PC-3 (cell line): Measurements from ENCODE around the gene PRR30. TPM values are rescaled to one million over a fixed set of nuclear protein-coding genes. Genes with fewer than 3 reads are reported as not detected.
A peak's percentile ranks its signal among the peaks of the same experiment; 100 is the strongest.

Experiments used
- ATAC-seq: fragments of 200-7000 bp; cut with Tn5 transposase; 2 replicates; pipeline ENCODE4 v1.9.1; 2020; ENCODE audit warnings: mild to moderate bottlenecking, moderate library complexity
- BruUV-seq: library from RNA; stranded (reverse); fragments of 400-500 nt; replicated peaks from 2 replicates; lab custom pipeline; 2021; lab: Mats Ljungman, UMichigan
- CTCF ChIA-PET: fragments of 300-600 bp; sonication (Branson Sonifier 250); formaldehyde crosslinking; loops from one replicate; lab custom pipeline; 2022; ENCODE audit warnings: antibody characterized with exemption; lab: Charles Lee
- POLR2A ChIA-PET: fragments of 300-600 bp; sonication (Branson Sonifier 250); formaldehyde crosslinking; loops from one replicate; lab custom pipeline; 2022; ENCODE audit warnings: antibody characterized with exemption; ENCODE audit not compliant: unreplicated experiment; lab: Charles Lee
- DNase-seq: peaks from one replicate; pipeline ENCODE4 v3.0.0-alpha.2; 2015
- H2AFZ ChIP-seq: fragments of 300-600 bp; sonication (generic); 2 replicates; pipeline ENCODE4 v1.6.0; 2016; ENCODE audit warnings: antibody characterized with exemption, low read length
- H3F3A ChIP-seq: fragments of 300-600 bp; sonication (generic); one replicate; pipeline ENCODE4 v1.6.0; 2017; ENCODE audit warnings: antibody characterized with exemption, low read length, control low read depth, mild to moderate bottlenecking; ENCODE audit not compliant: unreplicated experiment
- H3K27ac ChIP-seq: fragments of 300-600 bp; sonication (generic); 2 replicates; pipeline ENCODE4 v1.5.1; 2016; ENCODE audit warnings: mild to moderate bottlenecking, low read length
- H3K27me3 ChIP-seq: fragments of 300-600 bp; sonication (generic); 2 replicates; pipeline ENCODE4 v1.6.1; 2016; ENCODE audit warnings: low read length, mixed read lengths
- H3K36me3 ChIP-seq: fragments of 300-600 bp; sonication (generic); 2 replicates; pipeline ENCODE4 v1.6.1; 2016; ENCODE audit warnings: low read depth, mixed run types, low read length, mixed read lengths
- H3K4me1 ChIP-seq: fragments of 300-600 bp; sonication (generic); 2 replicates; pipeline ENCODE4 v1.5.1; 2016; ENCODE audit warnings: low read length; ENCODE audit not compliant: insufficient read depth
- H3K4me2 ChIP-seq: fragments of 300-600 bp; sonication (generic); 2 replicates; pipeline ENCODE4 v1.6.0; 2016; ENCODE audit warnings: low read length
- H3K4me3 ChIP-seq: fragments of 300-600 bp; sonication (generic); 2 replicates; pipeline ENCODE4 v1.5.1; 2016; ENCODE audit warnings: mild to moderate bottlenecking, low read length, mixed read lengths
- H3K79me2 ChIP-seq: fragments of 300-600 bp; sonication (generic); 2 replicates; pipeline ENCODE4 v1.6.1; 2017; ENCODE audit warnings: low read length, mixed read lengths
- H3K9ac ChIP-seq: fragments of 300-600 bp; sonication (generic); 2 replicates; pipeline ENCODE4 v1.6.0; 2016; ENCODE audit warnings: mild to moderate bottlenecking, low read length
- H3K9me2 ChIP-seq: fragments of 300-600 bp; sonication (generic); replicated peaks from 2 replicates; pipeline ENCODE4 v1.6.1; 2016; ENCODE audit warnings: mixed run types, low read length, mixed read lengths
- H3K9me3 ChIP-seq: fragments of 300-600 bp; sonication (generic); 2 replicates; pipeline ENCODE4 v1.6.1; 2016; ENCODE audit warnings: low read length, mixed read lengths
- H4K20me1 ChIP-seq: fragments of 300-600 bp; sonication (generic); 2 replicates; pipeline ENCODE4 v1.6.1; 2016; ENCODE audit warnings: low read length, mixed read lengths
- EZH2 ChIP-seq: fragments of 300-600 bp; sonication (generic); IDR thresholded peaks from one replicate; pipeline ENCODE4 v1.6.1; 2017; ENCODE audit warnings: antibody characterized with exemption, mild to moderate bottlenecking, low read length; ENCODE audit not compliant: unreplicated experiment
- intact Hi-C: fragments of 100-400 bp; cut with micrococcal nuclease; formaldehyde crosslinking; loops from 2 replicates; pipeline ENCODE4 v1.9.0; 2023
- total RNA-seq: library from RNA; depleted of rRNA; stranded (reverse); fragments of >200 nt; gene quantifications from 2 replicates; pipeline ENCODE4 v1.2.3, GENCODE V29; 2014; rRNA removed
- TF ChIP-seq, protein P1 (sequence below): fragments of 300-600 bp; sonication (generic); conservative IDR thresholded peaks from 2 replicates; pipeline ENCODE4 v1.5.1; 2017; ENCODE audit warnings: antibody characterized with exemption, low read depth, mild to moderate bottlenecking, low read length

PRR30 gene
- total RNA-seq, 1 experiment from 2014 or later, result not detected

DNA sequence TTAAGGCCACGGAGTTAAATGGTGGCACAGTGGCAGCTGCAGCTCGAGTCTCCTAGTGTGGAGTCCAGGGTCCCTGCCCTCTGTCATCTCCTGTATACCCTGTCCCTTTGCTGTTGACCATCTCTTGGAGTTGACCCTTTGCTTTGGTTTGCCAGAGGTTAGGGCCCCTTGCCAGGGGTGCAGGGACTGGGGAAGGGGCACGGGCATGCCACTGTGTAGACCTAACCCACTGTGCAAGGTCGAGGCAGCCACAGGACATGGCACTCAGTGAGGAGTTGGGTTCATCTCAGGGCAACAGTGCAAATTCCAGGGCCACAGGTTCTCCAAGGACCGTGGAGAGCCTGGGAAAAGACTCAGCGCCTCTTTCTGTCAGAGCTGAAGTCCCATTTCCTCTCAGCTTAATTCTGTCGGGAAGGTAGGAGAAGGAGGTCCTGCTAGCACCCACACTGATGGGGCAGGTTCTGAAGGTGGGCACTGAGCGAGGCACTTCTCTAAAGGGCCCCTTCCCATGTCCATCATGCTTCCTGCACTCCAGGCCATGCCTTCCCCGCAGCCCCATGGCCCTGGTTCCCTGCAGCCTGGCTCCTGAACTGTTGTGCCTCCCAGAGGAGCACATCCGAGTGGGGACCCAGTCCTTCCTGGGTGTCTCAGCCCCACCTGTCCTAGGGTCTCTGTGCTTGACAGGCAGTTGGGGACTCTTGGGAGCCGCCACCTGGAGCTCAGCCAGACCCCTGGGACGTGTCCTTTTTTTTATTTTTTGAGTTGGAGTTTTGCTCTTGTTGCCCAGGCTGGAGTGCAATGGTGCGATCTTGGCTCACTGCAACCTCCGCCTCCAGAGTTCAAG, 49.9 kb downstream of the PRR30 start:
- Histone ChIP-seq H2AFZ (no peak overlapping the region), H3K27me3 (no peaks in the 10 kb centered on the region), H3K79me2 (no peaks in the 10 kb centered on the region), H3K4me2 (no peak overlapping the region), H3K36me3 (no peaks in the 10 kb centered on the region), H3K27ac (no peak overlapping the region), H3K9me2 (no peaks in the 10 kb centered on the region), H3K9me3 (no peaks in the 10 kb centered on the region), H3K4me3 (no peak overlapping the region), H3K4me1 (peaks cover 14% of the 10 kb centered on the region; the same call in 1 of the 2 replicates), H3F3A (no peaks in the 10 kb centered on the region), H3K9ac (no peak overlapping the region), H4K20me1 (no peaks in the 10 kb centered on the region)
- no peak for ATAC-seq
- DNase-seq, result no peak
- BruUV-seq, result no TSS peak
- TF ChIP-seq, protein P1, sequence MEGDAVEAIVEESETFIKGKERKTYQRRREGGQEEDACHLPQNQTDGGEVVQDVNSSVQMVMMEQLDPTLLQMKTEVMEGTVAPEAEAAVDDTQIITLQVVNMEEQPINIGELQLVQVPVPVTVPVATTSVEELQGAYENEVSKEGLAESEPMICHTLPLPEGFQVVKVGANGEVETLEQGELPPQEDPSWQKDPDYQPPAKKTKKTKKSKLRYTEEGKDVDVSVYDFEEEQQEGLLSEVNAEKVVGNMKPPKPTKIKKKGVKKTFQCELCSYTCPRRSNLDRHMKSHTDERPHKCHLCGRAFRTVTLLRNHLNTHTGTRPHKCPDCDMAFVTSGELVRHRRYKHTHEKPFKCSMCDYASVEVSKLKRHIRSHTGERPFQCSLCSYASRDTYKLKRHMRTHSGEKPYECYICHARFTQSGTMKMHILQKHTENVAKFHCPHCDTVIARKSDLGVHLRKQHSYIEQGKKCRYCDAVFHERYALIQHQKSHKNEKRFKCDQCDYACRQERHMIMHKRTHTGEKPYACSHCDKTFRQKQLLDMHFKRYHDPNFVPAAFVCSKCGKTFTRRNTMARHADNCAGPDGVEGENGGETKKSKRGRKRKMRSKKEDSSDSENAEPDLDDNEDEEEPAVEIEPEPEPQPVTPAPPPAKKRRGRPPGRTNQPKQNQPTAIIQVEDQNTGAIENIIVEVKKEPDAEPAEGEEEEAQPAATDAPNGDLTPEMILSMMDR, result no peak
- ChIA-PET CTCF (interaction anchor here (0.7 kb wide), 1 partner anchor 167 kb away, joined by 3 read pairs; no protein-coding TSS in a partner anchor), POLR2A (no interaction called here)
- intact Hi-C loops, result no loop called here

DNA sequence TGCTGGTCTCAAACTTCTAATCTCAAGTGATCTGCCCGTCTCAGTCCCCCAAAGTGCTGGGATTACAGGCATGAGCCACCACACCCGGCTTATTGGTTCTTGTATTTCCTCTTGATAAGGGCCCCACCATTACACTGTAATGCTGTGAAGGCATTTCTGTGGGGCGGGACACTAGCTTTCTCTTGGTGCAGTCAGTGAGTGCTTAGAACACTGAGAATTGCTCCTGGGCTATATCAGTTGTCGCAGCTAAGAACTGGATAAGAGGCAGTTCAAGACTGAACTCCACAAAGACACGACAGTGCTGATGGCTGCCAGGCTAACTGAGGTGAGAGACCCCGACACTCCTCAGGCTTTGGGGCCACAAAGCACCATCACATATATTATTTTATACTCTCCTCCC, 50.6 kb downstream of the PRR30 start:
- no peaks in the 10 kb centered on the region for H3K79me2 ChIP-seq
- no peak overlapping the region for H3K9ac ChIP-seq
- no peak for TF ChIP-seq EZH2
- intact Hi-C loops, result no loop called here
- CTCF ChIA-PET, result no interaction called here
- H3K36me3 ChIP-seq, result no peaks in the 10 kb centered on the region
- H3K4me3 ChIP-seq, result no peak overlapping the region
- no peak for DNase-seq
- H3K27me3 ChIP-seq, result no peaks in the 10 kb centered on the region
- ATAC-seq, result no peak
- H3K27ac ChIP-seq, result no peak overlapping the region
- POLR2A ChIA-PET, result no interaction called here
- H3K4me2 ChIP-seq, result no peak overlapping the region
- H3K9me3 ChIP-seq, result no peaks in the 10 kb centered on the region
- H3K9me2 ChIP-seq, result no peaks in the 10 kb centered on the region
- BruUV-seq, result no TSS peak
- H4K20me1 ChIP-seq, result no peaks in the 10 kb centered on the region
- H3K4me1 ChIP-seq, result peaks cover 14% of the 10 kb centered on the region; the same call in 1 of the 2 replicates
- no peak overlapping the region for H2AFZ ChIP-seq
- no peaks in the 10 kb centered on the region for H3F3A ChIP-seq

DNA sequence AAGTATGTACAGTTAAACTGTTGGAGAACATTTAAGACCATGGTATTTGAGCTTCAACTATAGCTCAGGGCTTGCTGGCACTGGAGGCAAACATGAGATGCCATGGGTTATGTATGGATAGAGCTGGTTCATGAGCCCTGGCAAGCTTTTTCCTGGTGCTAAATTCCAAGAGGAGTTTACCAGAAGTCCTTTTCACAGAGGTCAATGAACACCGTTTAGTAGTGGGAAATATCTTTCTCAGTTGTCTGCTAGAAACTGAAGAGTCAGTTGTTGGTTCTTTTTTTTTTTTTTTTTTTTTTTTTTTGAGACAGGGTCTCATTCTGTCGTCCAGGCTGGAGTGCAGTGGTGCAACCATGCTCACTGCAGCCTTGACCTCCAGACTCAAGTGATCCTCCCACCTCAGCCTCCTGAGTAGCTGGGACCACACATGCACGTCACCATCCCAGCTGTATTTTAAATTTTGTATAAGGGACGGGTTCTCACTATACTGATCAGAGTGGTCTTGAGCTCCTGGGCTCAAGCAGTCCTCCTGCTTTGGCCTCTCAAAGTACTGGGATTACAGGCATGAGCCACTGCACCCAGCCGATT, 51.3 kb downstream of the PRR30 start:
- peak overlapping the region; percentile 98 for H3K4me2 ChIP-seq

More for the DNA sequence above, 51.3 kb downstream of the PRR30 start:
- H3F3A ChIP-seq, result no peaks in the 10 kb centered on the region
- no peaks in the 10 kb centered on the region for H3K36me3 ChIP-seq
- peaks cover 14% of the 10 kb centered on the region; the same call in 1 of the 2 replicates for H3K4me1 ChIP-seq
- TF ChIP-seq EZH2, result no peak
- no peak overlapping the region for H2AFZ ChIP-seq
- CTCF ChIA-PET, result interaction anchor here (0.6 to 1.3 kb wide), 3 partner anchors 9 to 126 kb away, joined by 3 to 6 read pairs (median 4); no protein-coding TSS in a partner anchor
- no peak overlapping the region; the same call in 1 of the 2 replicates for H3K4me3 ChIP-seq
- no peaks in the 10 kb centered on the region for H3K79me2 ChIP-seq
- POLR2A ChIA-PET, result interaction anchor here (0.7 kb wide), 1 partner anchor 206 kb away, joined by 39 read pairs; no protein-coding TSS in a partner anchor
- ATAC-seq, result no peak
- no TSS peak for BruUV-seq
- no peak for DNase-seq
- H3K27me3 ChIP-seq, result no peaks in the 10 kb centered on the region
- H3K9me2 ChIP-seq, result no peaks in the 10 kb centered on the region
- H3K27ac ChIP-seq, result no peak overlapping the region
- no peaks in the 10 kb centered on the region for H3K9me3 ChIP-seq
- no peaks in the 10 kb centered on the region for H4K20me1 ChIP-seq
- intact Hi-C loops, result no loop called here
- H3K9ac ChIP-seq, result no peak overlapping the region

Other genes with a start within 250 kb of the PRR30 start
- gene MAPRE3, start 168.8 kb downstream of the PRR30 start, total RNA-seq, result 11.9 and 15.6 TPM in 2 replicates
- gene TMEM214, start 106.4 kb downstream of the PRR30 start, total RNA-seq, result 43.0 and 56.1 TPM in 2 replicates
- 14.1 and 19.2 TPM in 2 replicates for gene AGBL5, start 87.7 kb downstream of the PRR30 start, total RNA-seq
- 244 and 258 TPM in 2 replicates for gene OST4, start 67.8 kb downstream of the PRR30 start, total RNA-seq
- gene EMILIN1, start 60.8 kb downstream of the PRR30 start, total RNA-seq, result 0.69 and 0.75 TPM in 2 replicates
- 10.6 and 11.0 TPM in 2 replicates for gene KHK, start 52.6 kb downstream of the PRR30 start, total RNA-seq
- gene CGREF1, start 20.3 kb downstream of the PRR30 start, total RNA-seq, result 18.7 and 22.6 TPM in 2 replicates
- 0.36 TPM in 1 of 2 replicates, not detected in the other for gene ABHD1, start 15.6 kb downstream of the PRR30 start, total RNA-seq
- 85.6 and 103 TPM in 2 replicates for gene PREB, start 4.8 kb downstream of the PRR30 start, total RNA-seq
- gene TCF23, start 9.6 kb upstream of the PRR30 start, total RNA-seq, result not detected in 2 replicates
- 111 and 130 TPM in 2 replicates for gene ATRAID, start 72.6 kb upstream of the PRR30 start, total RNA-seq
- gene SLC5A6, start 72.9 kb upstream of the PRR30 start, total RNA-seq, result 46.0 and 48.1 TPM in 2 replicates
- gene CAD, start 78.0 kb upstream of the PRR30 start, total RNA-seq, result 85.9 and 121 TPM in 2 replicates
- 0.36 TPM in 1 of 2 replicates, not detected in the other for gene SLC30A3, start 123.6 kb upstream of the PRR30 start, total RNA-seq
- not detected in 2 replicates for gene DNAJC5G, start 136.0 kb upstream of the PRR30 start, total RNA-seq
- gene TRIM54, start 143.0 kb upstream of the PRR30 start, total RNA-seq, result 0.51 and 1.6 TPM in 2 replicates
- gene UCN, start 169.0 kb upstream of the PRR30 start, total RNA-seq, result 0.52 and 3.6 TPM in 2 replicates
- gene MPV17, start 183.7 kb upstream of the PRR30 start, total RNA-seq, result 41.8 and 59.2 TPM in 2 replicates
- gene GTF3C2, start 217.4 kb upstream of the PRR30 start, total RNA-seq, result 82.2 and 98.1 TPM in 2 replicates
- 35.8 and 43.9 TPM in 2 replicates for gene EIF2B4, start 230.9 kb upstream of the PRR30 start, total RNA-seq
- 99.6 and 110 TPM in 2 replicates for gene SNX17, start 231.2 kb upstream of the PRR30 start, total RNA-seq
- gene ZNF513, start 241.3 kb upstream of the PRR30 start, total RNA-seq, result 7.4 and 9.7 TPM in 2 replicates